ENCODE measurements around the gene RHBDL1.

RHBDL1 gene

GRCh38 chr16:637081-638018, 38.1 kb upstream of the RHBDL1 start:
- peak; percentile 85 for DNase-seq

- no peak for DNase-seq
These were observed 37.4 kb upstream of the RHBDL1 start for GRCh38 chr16:638034-638543.

- DNase-seq: no peak
These were observed 36.6 kb upstream of the RHBDL1 start for GRCh38 chr16:638836-639235.

- DNase-seq: no peak
These were observed 34.9 kb upstream of the RHBDL1 start for GRCh38 chr16:640614-641013.

- no peak for DNase-seq
These were observed 33.9 kb upstream of the RHBDL1 start, which contains the start of gene MCRIP2 for GRCh38 chr16:641326-642188. Gene MCRIP2, plus strand, starts transcription at chr16:641828. Its CDS starts 164 bp downstream, at chr16:641992.

- no peak for DNase-seq
These were observed 33.1 kb upstream of the RHBDL1 start for GRCh38 chr16:642189-643049.

- DNase-seq: no peak
These were observed 32.5 kb upstream of the RHBDL1 start for GRCh38 chr16:643050-643368.

- DNase-seq: no peak
These were observed 30.9 kb upstream of the RHBDL1 start for GRCh38 chr16:644556-644955.

- no peak for DNase-seq
These were observed 29.4 kb upstream of the RHBDL1 start for GRCh38 chr16:645852-646678.

- no peak for DNase-seq
These were observed 28.7 kb upstream of the RHBDL1 start for GRCh38 chr16:646679-647172.

- DNase-seq: no peak
These were observed 28.1 kb upstream of the RHBDL1 start for GRCh38 chr16:647173-647902.

GRCh38 chr16:648071-648780, 27.2 kb upstream of the RHBDL1 start:
- DNase-seq: no peak

GRCh38 chr16:648781-649589, 26.5 kb upstream of the RHBDL1 start, which contains the start of gene WDR90:
Gene WDR90, plus strand, starts transcription at chr16:649365. Its CDS starts 52 bp downstream, at chr16:649417.
- peak; percentile 55 for DNase-seq

- DNase-seq: no peak
These were observed 25.8 kb upstream of the RHBDL1 start for GRCh38 chr16:649631-650030.

GRCh38 chr16:651844-652243, 23.6 kb upstream of the RHBDL1 start:
- no peak for DNase-seq

- DNase-seq: no peak
These were observed 22.8 kb upstream of the RHBDL1 start for GRCh38 chr16:652454-653305.

- no peak for DNase-seq
These were observed 21.4 kb upstream of the RHBDL1 start for GRCh38 chr16:654034-654433.

GRCh38 chr16:657487-657886, 18.0 kb upstream of the RHBDL1 start:
- DNase-seq: no peak
